K562 (cell line): Measurements from ENCODE around the gene FTO. TPM values are rescaled to one million over a fixed set of nuclear protein-coding genes. Genes with fewer than 3 reads are reported as not detected.

Experiments used
- ATAC-seq: fragments of 200-7000 bp; cut with Tn5 transposase; 3 replicates; pipeline ENCODE4 v1.9.1; 2020; ENCODE audit warnings: moderate library complexity
- BruUV-seq: library from RNA; stranded (reverse); fragments of 400-500 nt; replicated peaks from 2 replicates; lab custom pipeline; 2021; lab: Mats Ljungman, UMichigan
- CTCF ChIA-PET: fragments of 300-600 bp; formaldehyde crosslinking; extraction: SDS; loops from one replicate; lab custom pipeline; 2021; ENCODE audit warnings: low intra/inter-chr PET ratio; lab: Yijun Ruan, JAX
- POLR2A ChIA-PET: fragments of 300-600, 350-650 bp; sonication (Branson Sonifier 250); formaldehyde crosslinking; extraction: SDS; loops from one replicate; lab custom pipeline; 2021; ENCODE audit warnings: antibody characterized with exemption, inconsistent platforms; lab: Yijun Ruan, JAX
- DNase-seq, 4 experiments: peaks; one replicate each; pipeline versions ENCODE4 v3.0.0 to v3.0.0-alpha.2; 2011 to 2018; ENCODE audit warnings: low spot score in 3 of 4, mixed read lengths in 3 of 4; ENCODE audit errors: extremely low read depth in 1 of 4
- FAIRE-seq: peaks from 2 replicates; lab custom pipeline; 2011; peaks lifted over from hg19 to GRCh38; lab: Jason Lieb, UNC
- H2AFZ ChIP-seq: 2 replicates; pipeline ENCODE4 v1.6.0; 2011; ENCODE audit warnings: low read depth, low read length, control low read depth, inconsistent platforms
- H3K27ac ChIP-seq: fragments of 200-600 bp; 3 replicates; pipeline ENCODE4 v1.8.0; 2011; ENCODE audit warnings: low read depth, mild to moderate bottlenecking, control low read depth, inconsistent platforms, low read length, moderate library complexity, mixed read lengths; ENCODE audit errors: extremely low read depth
- H3K27me3 ChIP-seq, 2 experiments: fragments of 300-600 bp in 1 of 2; 2 replicates in 1 of 2; 3 replicates in 1 of 2; pipeline versions ENCODE4 v1.6.0 to v1.8.0; 2011; ENCODE audit warnings: inconsistent platforms in 2 of 2, low read length in 2 of 2, mild to moderate bottlenecking in 1 of 2, mixed read lengths in 1 of 2, moderate library complexity in 1 of 2; ENCODE audit not compliant: control insufficient read depth in 2 of 2, insufficient read depth in 2 of 2
- H3K36me3 ChIP-seq: fragments of 300-600 bp; 3 replicates; pipeline ENCODE4 v1.8.0; 2011; ENCODE audit warnings: mild to moderate bottlenecking, low read length, inconsistent platforms; ENCODE audit not compliant: control insufficient read depth, insufficient read depth
- H3K4me1 ChIP-seq, 2 experiments: fragments of 200-600 bp in 1 of 2; replicated peaks in 1 of 2; 2 replicates in 1 of 2; 3 replicates in 1 of 2; pipeline versions ENCODE4 v1.5.1 to v1.8.0; 2011; ENCODE audit warnings: inconsistent platforms in 2 of 2, low read length in 2 of 2, mild to moderate bottlenecking in 1 of 2, mixed read lengths in 1 of 2, moderate library complexity in 1 of 2; ENCODE audit not compliant: control insufficient read depth in 2 of 2, insufficient read depth in 2 of 2
- H3K4me2 ChIP-seq: 2 replicates; pipeline ENCODE4 v1.6.1; 2011; ENCODE audit warnings: low read length, control low read depth, inconsistent platforms, mixed read lengths; ENCODE audit not compliant: insufficient read depth
- H3K4me3 ChIP-seq: fragments of 200-600 bp; sonication (generic), shearing (Covaris generic); 2 replicates; pipeline ENCODE4 v1.5.1; 2016; ENCODE audit warnings: control low read depth, inconsistent platforms
- H3K79me2 ChIP-seq: fragments of 200-600 bp; 3 replicates; pipeline ENCODE4 v1.8.0; 2011; ENCODE audit warnings: low read length, inconsistent platforms; ENCODE audit not compliant: control insufficient read depth, insufficient read depth
- H3K9ac ChIP-seq, 2 experiments: 2 replicates each; pipeline versions ENCODE4 v1.6.0 to v1.6.1; 2011; ENCODE audit warnings: low read depth in 2 of 2, low read length in 2 of 2, control low read depth in 1 of 2, inconsistent platforms in 1 of 2, mild to moderate bottlenecking in 1 of 2, mixed read lengths in 1 of 2; ENCODE audit not compliant: insufficient read depth in 1 of 2
- H3K9me1 ChIP-seq: one replicate; pipeline ENCODE4 v1.6.0; 2011; ENCODE audit warnings: inconsistent platforms, mild to moderate bottlenecking, low read length, moderate library complexity; ENCODE audit not compliant: control insufficient read depth, insufficient read depth
- H3K9me3 ChIP-seq: replicated peaks from 2 replicates; pipeline ENCODE4 v1.5.1; 2011; ENCODE audit warnings: low read depth, low read length, inconsistent platforms; ENCODE audit not compliant: control insufficient read depth, insufficient read depth
- H4K20me1 ChIP-seq: replicated peaks from 2 replicates; pipeline ENCODE4 v1.6.1; 2011; ENCODE audit warnings: low read length, inconsistent platforms, mixed read lengths; ENCODE audit not compliant: control insufficient read depth, insufficient read depth
- BACH1 ChIP-seq: fragments of 200-800 bp; sonication (Bioruptor generic); IDR thresholded peaks from 2 replicates; pipeline ENCODE4 v1.6.1; 2016; ENCODE audit warnings: missing genetic modification characterization, missing compliant biosample characterization
- BRF2 ChIP-seq: IDR thresholded peaks from 3 replicates; pipeline ENCODE4 v1.6.1; 2011; ENCODE audit warnings: borderline replicate concordance, mild to moderate bottlenecking; ENCODE audit not compliant: insufficient read length, insufficient read depth
- CUX1 ChIP-seq: fragments of 200-800 bp; sonication (Bioruptor generic); IDR thresholded peaks from 2 replicates; pipeline ENCODE4 v1.6.1; 2016; ENCODE audit warnings: missing genetic modification characterization, missing compliant biosample characterization
- E2F4 ChIP-seq: sonication (generic); formaldehyde crosslinking; IDR thresholded peaks from 2 replicates; pipeline ENCODE4 v1.8.0; 2022; ENCODE audit warnings: mild to moderate bottlenecking, low read depth, missing genetic modification reagents
- ESRRB ChIP-seq: fragments of 250-450 bp; sonication (Bioruptor Pico); IDR thresholded peaks from 2 replicates; pipeline ENCODE4 v1.5.0; 2020; ENCODE audit warnings: mild to moderate bottlenecking, moderate library complexity, borderline replicate concordance
- FOXP1 ChIP-seq: sonication (generic); formaldehyde crosslinking; IDR thresholded peaks from 2 replicates; pipeline ENCODE4 v1.8.0; 2022; ENCODE audit warnings: mild to moderate bottlenecking, missing genetic modification reagents
- MBD2 ChIP-seq: sonication (generic); IDR thresholded peaks from 2 replicates; pipeline ENCODE4 v1.6.1; 2016; ENCODE audit warnings: low read depth, borderline replicate concordance
- MCM2 ChIP-seq: fragments of 450-650 bp; IDR thresholded peaks from 2 replicates; pipeline ENCODE4 v1.6.1; 2017; ENCODE audit warnings: low read depth, mild to moderate bottlenecking
- PATZ1 ChIP-seq: fragments of 250-450 bp; sonication (Bioruptor Pico); IDR thresholded peaks from 2 replicates; pipeline ENCODE4 v1.5.0; 2020; ENCODE audit warnings: mild to moderate bottlenecking, borderline replicate concordance
- SETDB1 ChIP-seq: IDR thresholded peaks from one replicate; pipeline ENCODE4 v1.6.1; 2012; ENCODE audit warnings: low read length, control low read depth, inconsistent platforms
- SOX6 ChIP-seq: fragments of 450-650 bp; IDR thresholded peaks from 2 replicates; pipeline ENCODE4 v1.6.1; 2014; ENCODE audit warnings: mild to moderate bottlenecking
- TARDBP ChIP-seq: fragments of 450-650 bp; IDR thresholded peaks from 2 replicates; pipeline ENCODE4 v1.6.1; 2016
- ZNF644 ChIP-seq: fragments of 200-800 bp; sonication (Bioruptor generic); IDR thresholded peaks from 2 replicates; pipeline ENCODE4 v1.6.1; 2016; ENCODE audit warnings: low read depth, missing genetic modification characterization, missing compliant biosample characterization
- WGBS: fragments of 100-300 bp; shearing (Covaris generic); methylation state at CpG from one replicate; pipeline ENCODE4 v1.1.6; 2016; ENCODE audit warnings: low coverage, mixed read lengths; ENCODE audit not compliant: insufficient coverage; ENCODE audit errors: missing lambda C conversion rate; 5-methylcytosine and 5-hydroxymethylcytosine counted together
- in situ Hi-C: fragments of 300-500 bp; cut with MboI; formaldehyde crosslinking; loops from 4 replicates; pipeline ENCODE4 v1.15.0; 2018; ENCODE audit warnings: inconsistent platforms, mixed read lengths
- intact Hi-C: fragments of 100-400 bp; cut with micrococcal nuclease; formaldehyde crosslinking; loops from 2 replicates; pipeline ENCODE4 v1.14.2; 2022
- polyA plus RNA-seq, 8 experiments: library from polyadenylated mRNA; depleted of rRNA in 4 of 8; stranded (reverse) in 5 of 8; unstranded in 3 of 8; fragments of >200 nt; fragmentation: Nextera tagmentation in 2 of 8; fragmentation: Illumina TruSeq in 1 of 8; extraction: Ambion mirVana in 2 of 8; extraction: Trizol in 1 of 8; gene quantifications; 2 replicates each; pipeline versions ENCODE4 v1.2.1 to v1.2.3, GENCODE V29; 2011 to 2014; ENCODE audit warnings: inconsistent platforms in 1 of 8, missing spikeins in 1 of 8
- total RNA-seq, 7 experiments: library from RNA; depleted of rRNA in 6 of 7; stranded (reverse); fragments of >200 nt in 6 of 7; fragmentation: Illumina TruSeq in 2 of 7; extraction: Trizol in 2 of 7; gene quantifications; 2 replicates each; pipeline versions ENCODE4 v1.2.1 to v1.2.3, GENCODE V29; 2011 to 2021; ENCODE audit warnings: low replicate concordance in 1 of 7

The FTO gene
- total and polyA plus RNA-seq, 9 of the 15 experiments (the other 6 are each of a cell fraction or from before 2014, with no cell fraction given), result 11.3 to 27.7 (median 25.5) TPM

- ChIA-PET CTCF (no interaction called here), POLR2A (no interaction called here)
- DNase-seq, result no peak
- TF ChIP-seq BRF2 (no peak), MBD2 (no peak), E2F4 (CRISPR knock-in tag) (no peak), PATZ1 (CRISPR knock-in tag) (no peak), ESRRB (CRISPR knock-in tag) (no peak), CUX1 (CRISPR knock-in tag) (no peak), MCM2 (no peak), SOX6 (no peak), SETDB1 (no peak), BACH1 (tag) (no peak), FOXP1 (CRISPR knock-in tag) (no peak), TARDBP (no peak), ZNF644 (tag) (no peak)
Measured at GRCh38 chr16:54055191-54055590, 351.2 kb downstream of the FTO start.

More at GRCh38 chr16:54055191-54055590, 351.2 kb downstream of the FTO start:
- no TSS peak for BruUV-seq
- Histone ChIP-seq H3K27me3 (no peaks in the 10 kb centered on the region), H3K9me1 (no peaks in the 10 kb centered on the region), H3K9ac (no peak overlapping the region), H2AFZ (no peak overlapping the region), H3K79me2 (no peaks in the 10 kb centered on the region), H3K36me3 (no peaks in the 10 kb centered on the region), H3K9me3 (no peaks in the 10 kb centered on the region), H3K4me3 (no peak overlapping the region), H3K27ac (no peak overlapping the region), H4K20me1 (no peaks in the 10 kb centered on the region), H3K4me1 (no peaks in the 10 kb centered on the region), H3K4me2 (no peak overlapping the region)
- intact Hi-C loops (no loop called here), in situ Hi-C loops (no loop called here)
- no peak for FAIRE-seq
- no peak for ATAC-seq
- WGBS, result 0% methylated on average over 4 of the region's 4 CpGs
